Sigmoid colon (tissue), 7 donors: ENCODE measurements around the gene TBXAS1. TPM values are rescaled to one million over a fixed set of nuclear protein-coding genes. Genes with fewer than 3 reads are reported as not detected.

ENCODE experiments used
- DNase-seq: peaks from one replicate; pipeline ENCODE4 v3.0.0-alpha.2; 2019
- H3K27ac ChIP-seq, 4 donors: fragments of 200-600 bp; sonication (generic); one replicate each; pipeline ENCODE4 v1.5.1; 2016 to 2019; ENCODE audit warnings: mild to moderate bottlenecking in 1 of 4
- H3K27me3 ChIP-seq, 3 donors: fragments of 200-600 bp; sonication (generic); one replicate each; pipeline ENCODE4 v1.5.1; 2019; ENCODE audit warnings: mild to moderate bottlenecking in 1 of 3
- H3K36me3 ChIP-seq, 4 donors: fragments of 200-600 bp; sonication (generic); one replicate each; pipeline ENCODE4 v1.5.1; 2016 to 2019
- H3K4me1 ChIP-seq, 4 donors: fragments of 200-600 bp; sonication (generic); one replicate each; pipeline ENCODE4 v1.5.1; 2017 to 2019
- H3K4me3 ChIP-seq, 4 donors: fragments of 200-600 bp; sonication (generic); one replicate each; pipeline ENCODE4 v1.5.1; 2017 to 2019; ENCODE audit warnings: mild to moderate bottlenecking in 2 of 4, moderate library complexity in 1 of 4
- H3K9me3 ChIP-seq, 4 donors: fragments of 200-600 bp in 3 of 4; sonication (generic) in 3 of 4; one replicate each; pipeline versions ENCODE4 v1.5.1 to v1.6.1; 2013 to 2019
- EP300 ChIP-seq, 4 donors: sonication (generic); formaldehyde crosslinking; IDR thresholded peaks; one replicate each; pipeline ENCODE4 v1.6.1; 2017; ENCODE audit warnings: antibody characterized with exemption in 4 of 4
- POLR2A ChIP-seq, 2 donors: fragments of 450-650 bp; IDR thresholded peaks; one replicate each; pipeline ENCODE4 v1.6.1; 2016; ENCODE audit warnings: antibody characterized with exemption in 2 of 2, mild to moderate bottlenecking in 2 of 2, moderate library complexity in 2 of 2
- POLR2AphosphoS5 ChIP-seq, 4 donors: sonication (generic); formaldehyde crosslinking; IDR thresholded peaks; one replicate each; pipeline ENCODE4 v1.6.1; 2017; ENCODE audit warnings: antibody characterized with exemption in 4 of 4
- WGBS, 2 donors: extraction: QIAGEN DNeasy Blood & Tissue Kit; methylation state at CpG; one replicate each; pipeline ENCODE4 v1.1.7; 2013; 5-methylcytosine and 5-hydroxymethylcytosine counted together
- intact Hi-C: fragments of 100-400 bp; cut with DNase I; formaldehyde crosslinking; loops from one replicate; pipeline ENCODE4 v1.15.1; 2023
- polyA plus RNA-seq, 3 donors: library from polyadenylated mRNA; stranded (reverse); fragments of 200-250 nt; gene quantifications; one replicate each; pipeline ENCODE4 v1.2.3, GENCODE V29; 2013
- total RNA-seq, 4 donors: library from RNA; depleted of rRNA; stranded (reverse); fragments of >200 nt; gene quantifications; one replicate each; pipeline ENCODE4 v1.1.0, GENCODE V29; 2016
- TF ChIP-seq, protein P1 (sequence below), 4 experiments: fragments of 450-650 bp in 3 of 4; fragments of 200-600 bp in 1 of 4; IDR thresholded peaks; one replicate each; pipeline ENCODE4 v1.5.1; 2016 to 2019; ENCODE audit warnings: antibody characterized with exemption in 4 of 4, mild to moderate bottlenecking in 3 of 4, moderate library complexity in 2 of 4
- donor health status: healthy with polysubstance abuse.
- donor health status: Bipolar disorder and iron deficiency.
- donor health status: healthy.

Gene TBXAS1
- total and polyA plus RNA-seq, 7 donors: 6.0 to 28.2 (median 19.3) TPM

DNA sequence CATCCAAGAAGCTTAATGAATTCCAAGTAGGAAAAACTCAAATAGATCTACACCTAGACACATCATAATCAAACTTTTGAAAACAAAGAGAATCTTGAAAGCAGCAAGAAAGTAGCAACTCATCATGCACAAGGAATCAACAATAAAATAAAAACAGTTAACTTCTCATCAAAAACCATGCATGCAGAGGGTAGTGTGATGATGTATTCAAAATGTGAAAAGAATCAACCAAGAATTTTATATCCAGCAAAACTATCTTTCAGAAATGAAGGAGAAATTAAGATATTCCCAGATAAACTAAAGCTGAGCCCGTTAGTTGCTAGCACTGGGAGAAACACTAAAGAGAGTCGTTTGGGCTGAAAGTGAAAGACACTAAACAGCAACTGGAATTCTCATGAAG, 238.0 kb downstream of the TBXAS1 start:
- Histone ChIP-seq H3K27me3 (no peaks in the 10 kb centered on the region), H3K36me3 (no peaks in the 10 kb centered on the region), H3K4me1 (peaks cover 0 to 6% (median 3%) of the 10 kb centered on the region in 4 donors), H3K4me3 (no peak overlapping the region), H3K9me3 (no peaks in the 10 kb centered on the region), H3K27ac (no peak overlapping the region)
- TF ChIP-seq POLR2A (IDR thresholded peaks at IDR 0.05): no peak
- TF ChIP-seq, protein P1, sequence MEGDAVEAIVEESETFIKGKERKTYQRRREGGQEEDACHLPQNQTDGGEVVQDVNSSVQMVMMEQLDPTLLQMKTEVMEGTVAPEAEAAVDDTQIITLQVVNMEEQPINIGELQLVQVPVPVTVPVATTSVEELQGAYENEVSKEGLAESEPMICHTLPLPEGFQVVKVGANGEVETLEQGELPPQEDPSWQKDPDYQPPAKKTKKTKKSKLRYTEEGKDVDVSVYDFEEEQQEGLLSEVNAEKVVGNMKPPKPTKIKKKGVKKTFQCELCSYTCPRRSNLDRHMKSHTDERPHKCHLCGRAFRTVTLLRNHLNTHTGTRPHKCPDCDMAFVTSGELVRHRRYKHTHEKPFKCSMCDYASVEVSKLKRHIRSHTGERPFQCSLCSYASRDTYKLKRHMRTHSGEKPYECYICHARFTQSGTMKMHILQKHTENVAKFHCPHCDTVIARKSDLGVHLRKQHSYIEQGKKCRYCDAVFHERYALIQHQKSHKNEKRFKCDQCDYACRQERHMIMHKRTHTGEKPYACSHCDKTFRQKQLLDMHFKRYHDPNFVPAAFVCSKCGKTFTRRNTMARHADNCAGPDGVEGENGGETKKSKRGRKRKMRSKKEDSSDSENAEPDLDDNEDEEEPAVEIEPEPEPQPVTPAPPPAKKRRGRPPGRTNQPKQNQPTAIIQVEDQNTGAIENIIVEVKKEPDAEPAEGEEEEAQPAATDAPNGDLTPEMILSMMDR (IDR thresholded peaks at IDR 0.05): no peak
- TF ChIP-seq EP300 (IDR thresholded peaks at IDR 0.05): no peak
- no peak for TF ChIP-seq POLR2AphosphoS5 (IDR thresholded peaks at IDR 0.05)
- DNase-seq: no peak
- intact Hi-C loops: no loop called here
- WGBS, 2 donors: 73 to 75% methylated on average over 2 of the region's 2 CpGs

DNA sequence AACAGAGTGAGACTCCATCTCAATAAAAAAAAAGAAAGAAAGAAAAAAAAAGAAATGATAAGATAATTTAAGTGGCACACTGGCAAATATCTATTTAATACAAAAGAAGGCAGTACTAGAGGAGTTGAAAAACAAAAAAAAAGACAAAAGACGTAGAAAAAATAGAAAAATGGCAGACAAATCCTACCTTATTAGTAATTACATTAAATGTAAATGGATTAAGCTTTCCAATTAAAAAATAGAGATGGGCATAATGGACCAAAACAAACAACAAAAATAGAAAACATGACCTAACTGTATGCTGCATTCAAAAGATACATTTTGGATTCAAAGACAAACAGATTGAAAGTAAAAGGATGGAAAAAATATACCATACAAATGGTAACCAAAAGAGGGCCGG, 239.0 kb downstream of the TBXAS1 start:
- Histone ChIP-seq H3K4me3 (no peak overlapping the region), H3K27ac (no peak overlapping the region), H3K27me3 (no peaks in the 10 kb centered on the region), H3K36me3 (no peaks in the 10 kb centered on the region), H3K9me3 (no peaks in the 10 kb centered on the region), H3K4me1 (peaks cover 0 to 4% (median 2%) of the 10 kb centered on the region in 4 donors)
- DNase-seq: no peak
- intact Hi-C loops: no loop called here
- TF ChIP-seq POLR2AphosphoS5 (IDR thresholded peaks at IDR 0.05) (no peak), EP300 (IDR thresholded peaks at IDR 0.05) (no peak), POLR2A (IDR thresholded peaks at IDR 0.05) (no peak)
- TF ChIP-seq, protein P1 (IDR thresholded peaks at IDR 0.05): no peak
- 64 to 96% methylated on average over 2 of the region's 2 CpGs for WGBS, 2 donors

DNA sequence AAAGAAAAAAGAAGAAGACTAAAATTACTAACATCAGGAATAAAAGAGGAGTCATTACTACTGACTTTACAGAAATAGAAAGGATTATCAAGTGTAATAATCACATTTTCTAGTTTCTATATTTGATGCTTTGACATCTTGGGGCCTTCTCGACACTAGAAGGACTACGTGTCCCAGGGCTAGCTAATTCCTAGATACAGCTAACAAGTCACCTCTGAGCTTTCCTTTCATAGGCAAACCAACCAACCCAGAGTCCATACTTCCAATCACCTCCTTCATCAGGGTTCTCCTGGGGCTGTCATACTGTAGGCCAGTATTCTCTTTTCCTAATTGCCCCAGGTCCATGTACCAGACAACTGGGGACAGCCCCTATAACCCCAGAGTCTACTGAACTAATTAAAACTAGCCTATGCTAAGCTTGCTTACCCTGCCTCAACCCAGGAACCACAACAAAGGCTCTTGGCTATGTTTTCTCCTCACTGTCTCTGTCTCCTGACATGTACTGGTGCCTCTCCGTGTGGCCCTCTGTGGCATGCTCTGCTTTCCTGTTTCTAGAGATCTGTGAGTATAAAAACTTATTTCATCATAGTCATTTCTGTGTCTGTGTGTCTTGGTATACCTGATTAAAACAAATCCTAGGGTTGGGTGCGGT, 240.4 kb downstream of the TBXAS1 start:
- no peak for DNase-seq
- WGBS, 2 donors: 82 to 96% methylated on average over 4 of the region's 4 CpGs
- Histone ChIP-seq H3K27ac (no peak overlapping the region), H3K9me3 (no peaks in the 10 kb centered on the region), H3K4me3 (no peak overlapping the region), H3K27me3 (no peaks in the 10 kb centered on the region), H3K36me3 (no peaks in the 10 kb centered on the region), H3K4me1 (no peaks in the 10 kb centered on the region)
- intact Hi-C loops: no loop called here
- TF ChIP-seq, protein P1 (IDR thresholded peaks at IDR 0.05): no peak
- TF ChIP-seq POLR2A (IDR thresholded peaks at IDR 0.05) (no peak), EP300 (IDR thresholded peaks at IDR 0.05) (no peak), POLR2AphosphoS5 (IDR thresholded peaks at IDR 0.05) (no peak)

Other genes starting within 250 kb of the TBXAS1 start
- 10 to 100 TPM in 1 of 4 donors, 1 to 10 TPM in 3; 7.8 to 11.6 (median 8.8) TPM for gene HIPK2, start 51.3 kb upstream of the TBXAS1 start, total RNA-seq
- 10 to 100 TPM in 1 of 3 donors, 1 to 10 TPM in 2; 2.4 to 15.7 (median 7.6) TPM for gene HIPK2, start 51.3 kb upstream of the TBXAS1 start, polyA plus RNA-seq
- gene PARP12, start 233.7 kb downstream of the TBXAS1 start, total RNA-seq: 10 to 100 TPM; 20.6 to 29.9 (median 22.9) TPM
- gene PARP12, start 233.7 kb downstream of the TBXAS1 start, polyA plus RNA-seq: 10 to 100 TPM; 30.0 to 49.5 (median 42.2) TPM